Measurements from ENCODE around the gene NCBP3.

The NCBP3 gene

DNA sequence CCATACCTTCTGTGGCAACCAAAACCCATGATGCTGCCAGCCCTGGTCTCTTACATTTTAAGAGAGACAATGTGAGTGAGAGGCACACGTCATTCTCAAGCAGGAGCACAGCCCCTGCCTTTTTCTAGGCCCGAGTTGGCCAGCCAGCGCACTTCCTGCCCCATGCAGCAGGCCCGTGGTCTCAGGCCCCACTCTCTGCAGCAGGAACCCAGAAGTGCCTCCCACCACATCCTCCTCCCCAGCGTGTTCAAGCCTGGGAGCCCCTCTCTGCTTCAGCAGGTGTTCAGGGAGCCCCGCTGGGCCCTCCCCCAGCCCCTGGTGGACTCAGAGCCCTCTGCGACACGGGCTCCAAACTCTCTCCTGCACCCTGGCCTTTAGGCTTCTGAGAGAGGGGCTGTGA, 75.6 kb downstream of the NCBP3 start:
- Histone ChIP-seq H2BK5ac (ENCODE audit: low read depth, low read length, poor library complexity, severe bottlenecking) (no peak overlapping the region), H2BK12ac (ENCODE audit: low read length in 2 of 2) (no peak overlapping the region), H3K4me3 (ENCODE audit: insufficient read depth in 1 of 2, low read depth in 1 of 2, low read length in 2 of 2) (no peak overlapping the region), H2BK120ac (ENCODE audit: low read depth, low read length) (no peak overlapping the region), H3K27ac (ENCODE audit: low read length, poor library complexity, severe bottlenecking) (no peak overlapping the region), H3K79me1 (replicated peaks; ENCODE audit: low read length, poor library complexity, severe bottlenecking) (no peaks in the 10 kb centered on the region), H4K8ac (ENCODE audit: low read length) (no peak overlapping the region), H3K9ac (ENCODE audit: low read length) (no peak overlapping the region), H3K4ac (ENCODE audit: low read depth in 1 of 2, low read length in 2 of 2) (no peak overlapping the region), H3K9me3 (ENCODE audit: control insufficient read depth, low read length) (no peaks in the 10 kb centered on the region), H3K18ac (ENCODE audit: low read depth in 1 of 2, low read length in 2 of 2) (no peak overlapping the region), H2BK15ac (ENCODE audit: low read depth, poor library complexity, severe bottlenecking) (no peak overlapping the region), H3K4me2 (ENCODE audit: low read length, poor library complexity, severe bottlenecking) (no peak overlapping the region), H2AFZ (ENCODE audit: low read depth, low read length) (no peak overlapping the region), H4K91ac (ENCODE audit: low read length) (no peak overlapping the region), H3K4me1 (ENCODE audit: control insufficient read depth, insufficient read depth, low read depth, low read length) (peaks cover 8% of the 10 kb centered on the region), H3K36me3 (ENCODE audit: control insufficient read depth in 1 of 2, insufficient read depth in 2 of 2, low read depth in 1 of 2, low read length in 2 of 2) (no peaks in the 10 kb centered on the region), H3K23ac (ENCODE audit: low read length in 2 of 2) (no peak overlapping the region), H3K14ac (ENCODE audit: low read length in 2 of 2) (no peak overlapping the region), H2AK5ac (ENCODE audit: low read length, severe bottlenecking) (no peak overlapping the region), H3K27me3 (ENCODE audit: control insufficient read depth in 1 of 2, insufficient read depth in 1 of 2, low read length in 2 of 2) (peaks cover 0 to 25% of the 10 kb centered on the region in 2 experiments)
- 76% methylated on average over 8 of the region's 8 CpGs for WGBS
- DNase-seq = no peak

GRCh38 chr17:3768769-3769168, 77.3 kb downstream of the NCBP3 start:
- peaks cover 0 to 30% of the 10 kb centered on the region in 2 experiments for H3K27me3 ChIP-seq (ENCODE audit: control insufficient read depth in 1 of 2, insufficient read depth in 1 of 2, low read length in 2 of 2)
- H4K91ac ChIP-seq (ENCODE audit: low read length) = no peak overlapping the region
- peaks cover 5% of the 10 kb centered on the region for H3K4me1 ChIP-seq (ENCODE audit: control insufficient read depth, insufficient read depth, low read depth, low read length)
- H2BK5ac ChIP-seq (ENCODE audit: low read depth, low read length, poor library complexity, severe bottlenecking) = no peak overlapping the region
- no peak overlapping the region for H2BK120ac ChIP-seq (ENCODE audit: low read depth, low read length)
- no peak overlapping the region for H4K8ac ChIP-seq (ENCODE audit: low read length)
- no peak overlapping the region for H3K18ac ChIP-seq (ENCODE audit: low read depth in 1 of 2, low read length in 2 of 2)
- DNase-seq = no peak
- H2AK5ac ChIP-seq (ENCODE audit: low read length, severe bottlenecking) = no peak overlapping the region
- no peaks in the 10 kb centered on the region for H3K9me3 ChIP-seq (ENCODE audit: control insufficient read depth, low read length)
- WGBS = 90% methylated on average over 8 of the region's 8 CpGs
- peak overlapping the region in 1 of 2 experiments; percentile 33 for H3K14ac ChIP-seq (ENCODE audit: low read length in 2 of 2)
- no peak overlapping the region for H2AFZ ChIP-seq (ENCODE audit: low read depth, low read length)
- no peak overlapping the region for H3K27ac ChIP-seq (ENCODE audit: low read length, poor library complexity, severe bottlenecking)
- H3K4me2 ChIP-seq (ENCODE audit: low read length, poor library complexity, severe bottlenecking) = no peak overlapping the region
- H3K79me1 ChIP-seq (replicated peaks; ENCODE audit: low read length, poor library complexity, severe bottlenecking) = no peaks in the 10 kb centered on the region
- no peak overlapping the region for H3K4me3 ChIP-seq (ENCODE audit: insufficient read depth in 1 of 2, low read depth in 1 of 2, low read length in 2 of 2)
- H3K4ac ChIP-seq (ENCODE audit: low read depth in 1 of 2, low read length in 2 of 2) = no peak overlapping the region
- H2BK12ac ChIP-seq (ENCODE audit: low read length in 2 of 2) = no peak overlapping the region
- no peaks in the 10 kb centered on the region for H3K36me3 ChIP-seq (ENCODE audit: control insufficient read depth in 1 of 2, insufficient read depth in 2 of 2, low read depth in 1 of 2, low read length in 2 of 2)
- H3K9ac ChIP-seq (ENCODE audit: low read length) = no peak overlapping the region
- H3K23ac ChIP-seq (ENCODE audit: low read length in 2 of 2) = no peak overlapping the region
- no peak overlapping the region for H2BK15ac ChIP-seq (ENCODE audit: low read depth, poor library complexity, severe bottlenecking)

DNA sequence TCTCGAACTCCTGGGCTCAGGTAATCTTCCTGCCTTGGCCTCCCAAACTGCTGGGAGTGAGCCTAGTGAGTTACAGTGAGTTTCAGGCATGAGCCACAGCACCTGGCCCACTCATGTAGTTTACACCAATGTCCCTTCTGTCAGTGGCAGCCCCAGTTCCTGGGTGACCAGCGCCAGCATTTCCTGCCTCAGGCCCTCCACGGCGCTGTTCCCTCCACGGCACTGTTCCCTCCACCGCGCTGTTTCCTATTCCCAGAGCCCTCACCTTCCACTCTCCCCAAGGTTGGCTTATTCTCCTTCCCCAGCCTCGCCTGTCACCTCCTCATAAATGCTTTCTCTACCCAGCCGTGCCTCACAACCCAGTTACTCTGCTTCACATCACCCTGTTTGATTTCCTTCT, 77.7 kb downstream of the NCBP3 start:
- 85% methylated on average over 9 of the region's 9 CpGs for WGBS
- H4K8ac ChIP-seq (ENCODE audit: low read length) = peak overlapping the region; percentile 36

GRCh38 chr17:3766779-3767178, 79.3 kb downstream of the NCBP3 start:
- 97% methylated on average over 8 of the region's 8 CpGs for WGBS
- Histone ChIP-seq H3K18ac (ENCODE audit: low read depth in 1 of 2, low read length in 2 of 2) (no peak overlapping the region), H3K4me2 (ENCODE audit: low read length, poor library complexity, severe bottlenecking) (no peak overlapping the region)

More for the DNA sequence above, 77.7 kb downstream of the NCBP3 start:
- peaks cover 3% of the 10 kb centered on the region for H3K4me1 ChIP-seq (ENCODE audit: control insufficient read depth, insufficient read depth, low read depth, low read length)
- no peaks in the 10 kb centered on the region for H3K36me3 ChIP-seq (ENCODE audit: control insufficient read depth in 1 of 2, insufficient read depth in 2 of 2, low read depth in 1 of 2, low read length in 2 of 2)
- no peak overlapping the region for H2AK5ac ChIP-seq (ENCODE audit: low read length, severe bottlenecking)
- no peak overlapping the region for H3K9ac ChIP-seq (ENCODE audit: low read length)
- no peak overlapping the region for H3K27ac ChIP-seq (ENCODE audit: low read length, poor library complexity, severe bottlenecking)
- H3K79me1 ChIP-seq (replicated peaks; ENCODE audit: low read length, poor library complexity, severe bottlenecking) = no peaks in the 10 kb centered on the region
- H2BK120ac ChIP-seq (ENCODE audit: low read depth, low read length) = no peak overlapping the region
- no peak overlapping the region for H2AFZ ChIP-seq (ENCODE audit: low read depth, low read length)
- peak overlapping the region in 1 of 2 experiments; percentile 33 for H3K14ac ChIP-seq (ENCODE audit: low read length in 2 of 2)
- H4K91ac ChIP-seq (ENCODE audit: low read length) = no peak overlapping the region
- no peaks in the 10 kb centered on the region for H3K9me3 ChIP-seq (ENCODE audit: control insufficient read depth, low read length)
- H2BK12ac ChIP-seq (ENCODE audit: low read length in 2 of 2) = no peak overlapping the region
- no peak overlapping the region for H3K4me3 ChIP-seq (ENCODE audit: insufficient read depth in 1 of 2, low read depth in 1 of 2, low read length in 2 of 2)
- H3K4me2 ChIP-seq (ENCODE audit: low read length, poor library complexity, severe bottlenecking) = no peak overlapping the region
- H3K4ac ChIP-seq (ENCODE audit: low read depth in 1 of 2, low read length in 2 of 2) = no peak overlapping the region
- H3K18ac ChIP-seq (ENCODE audit: low read depth in 1 of 2, low read length in 2 of 2) = no peak overlapping the region
- no peak overlapping the region for H3K23ac ChIP-seq (ENCODE audit: low read length in 2 of 2)
- H3K27me3 ChIP-seq (ENCODE audit: control insufficient read depth in 1 of 2, insufficient read depth in 1 of 2, low read length in 2 of 2) = peaks cover 0 to 34% of the 10 kb centered on the region in 2 experiments
- no peak overlapping the region for H2BK5ac ChIP-seq (ENCODE audit: low read depth, low read length, poor library complexity, severe bottlenecking)
- DNase-seq = no peak
- H2BK15ac ChIP-seq (ENCODE audit: low read depth, poor library complexity, severe bottlenecking) = no peak overlapping the region

More at GRCh38 chr17:3766779-3767178, 79.3 kb downstream of the NCBP3 start:
- H3K4me1 ChIP-seq (ENCODE audit: control insufficient read depth, insufficient read depth, low read depth, low read length) = peaks cover 3% of the 10 kb centered on the region
- no peak overlapping the region for H2BK120ac ChIP-seq (ENCODE audit: low read depth, low read length)
- no peak overlapping the region for H3K14ac ChIP-seq (ENCODE audit: low read length in 2 of 2)
- H3K27me3 ChIP-seq (ENCODE audit: control insufficient read depth in 1 of 2, insufficient read depth in 1 of 2, low read length in 2 of 2) = peaks cover 0 to 42% of the 10 kb centered on the region in 2 experiments
- DNase-seq = no peak
- H3K23ac ChIP-seq (ENCODE audit: low read length in 2 of 2) = no peak overlapping the region
- H2AFZ ChIP-seq (ENCODE audit: low read depth, low read length) = no peak overlapping the region
- no peak overlapping the region for H3K9ac ChIP-seq (ENCODE audit: low read length)
- no peak overlapping the region for H2BK15ac ChIP-seq (ENCODE audit: low read depth, poor library complexity, severe bottlenecking)
- no peaks in the 10 kb centered on the region for H3K9me3 ChIP-seq (ENCODE audit: control insufficient read depth, low read length)
- no peak overlapping the region for H2BK5ac ChIP-seq (ENCODE audit: low read depth, low read length, poor library complexity, severe bottlenecking)
- no peaks in the 10 kb centered on the region for H3K79me1 ChIP-seq (replicated peaks; ENCODE audit: low read length, poor library complexity, severe bottlenecking)
- H4K91ac ChIP-seq (ENCODE audit: low read length) = no peak overlapping the region
- no peak overlapping the region for H3K4me3 ChIP-seq (ENCODE audit: insufficient read depth in 1 of 2, low read depth in 1 of 2, low read length in 2 of 2)
- H4K8ac ChIP-seq (ENCODE audit: low read length) = no peak overlapping the region
- no peak overlapping the region for H3K4ac ChIP-seq (ENCODE audit: low read depth in 1 of 2, low read length in 2 of 2)
- no peaks in the 10 kb centered on the region for H3K36me3 ChIP-seq (ENCODE audit: control insufficient read depth in 1 of 2, insufficient read depth in 2 of 2, low read depth in 1 of 2, low read length in 2 of 2)
- H3K27ac ChIP-seq (ENCODE audit: low read length, poor library complexity, severe bottlenecking) = no peak overlapping the region
- no peak overlapping the region for H2BK12ac ChIP-seq (ENCODE audit: low read length in 2 of 2)
- H2AK5ac ChIP-seq (ENCODE audit: low read length, severe bottlenecking) = no peak overlapping the region
